Measurements from ENCODE around the gene ANGPTL8.

The ANGPTL8 gene

GRCh38 chr19:11261431-11261970, 22.1 kb downstream of the ANGPTL8 start:
- no peak for DNase-seq (ENCODE audit: low read depth)
- no peak for TF ChIP-seq CTCF (IDR thresholded peaks at IDR 0.05; ENCODE audit: insufficient read depth, low read depth, low read length, missing control alignments)
- peak overlapping the region; percentile 75 for H3K4me3 ChIP-seq (ENCODE audit: low read depth, low read length)

GRCh38 chr19:11261971-11262839, 22.8 kb downstream of the ANGPTL8 start, which contains the start of gene DOCK6:
Gene DOCK6 (minus strand): TSS chr19:11262524. CDS start chr19:11262440, 84 bp downstream.
- peak within 1 kb of the TSS; percentile 75 for H3K4me3 ChIP-seq (ENCODE audit: low read depth, low read length)
- peak; percentile 45 for DNase-seq (ENCODE audit: low read depth)
- TF ChIP-seq CTCF (IDR thresholded peaks at IDR 0.05; ENCODE audit: insufficient read depth, low read depth, low read length, missing control alignments) = peak; percentile 56

GRCh38 chr19:11263726-11264125, 24.3 kb downstream of the ANGPTL8 start:
- H3K4me3 ChIP-seq (ENCODE audit: low read depth, low read length) = no peak overlapping the region
- no peak for DNase-seq (ENCODE audit: low read depth)
- no peak for TF ChIP-seq CTCF (IDR thresholded peaks at IDR 0.05; ENCODE audit: insufficient read depth, low read depth, low read length, missing control alignments)

GRCh38 chr19:11264452-11265176, 25.2 kb downstream of the ANGPTL8 start:
- no peak for TF ChIP-seq CTCF (IDR thresholded peaks at IDR 0.05; ENCODE audit: insufficient read depth, low read depth, low read length, missing control alignments)
- no peak overlapping the region for H3K4me3 ChIP-seq (ENCODE audit: low read depth, low read length)
- peak; percentile 77 for DNase-seq (ENCODE audit: low read depth)

- no peak for DNase-seq (ENCODE audit: low read depth)
- H3K4me3 ChIP-seq (ENCODE audit: low read depth, low read length) = no peak overlapping the region
- no peak for TF ChIP-seq CTCF (IDR thresholded peaks at IDR 0.05; ENCODE audit: insufficient read depth, low read depth, low read length, missing control alignments)
These were observed 25.9 kb downstream of the ANGPTL8 start for GRCh38 chr19:11265177-11265784.

GRCh38 chr19:11265785-11266236, 26.4 kb downstream of the ANGPTL8 start:
- DNase-seq (ENCODE audit: low read depth) = no peak
- H3K4me3 ChIP-seq (ENCODE audit: low read depth, low read length) = no peak overlapping the region
- TF ChIP-seq CTCF (IDR thresholded peaks at IDR 0.05; ENCODE audit: insufficient read depth, low read depth, low read length, missing control alignments) = no peak

All from GM12865 (cell line).